Tibial artery (tissue), 4 donors: Measurements from ENCODE around the gene VSTM2L.

Experiments
- DNase-seq, 2 donors: peaks; one replicate each; pipeline ENCODE4 v3.0.0-alpha.2; 2019
- H3K27ac ChIP-seq, 2 donors: fragments of 200-600 bp; sonication (generic) in 1 of 2; 1 replicate in 1 of 2; 2 replicates in 1 of 2; pipeline ENCODE4 v1.5.1; 2018 to 2019; ENCODE audit warnings: mild to moderate bottlenecking in 1 of 2
- H3K27me3 ChIP-seq, 2 donors: fragments of 200-600 bp; sonication (generic) in 1 of 2; one replicate each; pipeline versions ENCODE4 v1.5.1 to v1.6.0; 2016 to 2019
- H3K36me3 ChIP-seq, 3 donors: fragments of 200-600 bp; sonication (generic) in 2 of 3; one replicate each; pipeline ENCODE4 v1.5.1; 2016 to 2019; ENCODE audit warnings: mild to moderate bottlenecking in 2 of 3
- H3K4me1 ChIP-seq, 4 donors: fragments of 200-600 bp; sonication (generic) in 2 of 4; 1 replicate in 3 of 4; 2 replicates in 1 of 4; pipeline ENCODE4 v1.5.1; 2016 to 2019
- H3K4me3 ChIP-seq, 2 donors: fragments of 200-600 bp; sonication (generic) in 1 of 2; 1 replicate in 1 of 2; 2 replicates in 1 of 2; pipeline ENCODE4 v1.5.1; 2018 to 2019; ENCODE audit warnings: mild to moderate bottlenecking in 2 of 2
- H3K9me3 ChIP-seq, 3 donors: fragments of 200-600 bp; sonication (generic) in 1 of 3; one replicate each; pipeline ENCODE4 v1.5.1; 2016 to 2019
- intact Hi-C: fragments of 100-400 bp; cut with DNase I; formaldehyde crosslinking; loops from one replicate; pipeline ENCODE4 v1.15.0; 2023; ENCODE audit warnings: low total_unique reads
- TF ChIP-seq, protein P1 (sequence below), 2 experiments: fragments of 200-600 bp in 1 of 2; fragments of 450-650 bp in 1 of 2; IDR thresholded peaks; one replicate each; pipeline ENCODE4 v1.5.1; 2017 to 2019; ENCODE audit warnings: antibody characterized with exemption in 2 of 2, mild to moderate bottlenecking in 1 of 2, moderate library complexity in 1 of 2

Gene VSTM2L

DNA sequence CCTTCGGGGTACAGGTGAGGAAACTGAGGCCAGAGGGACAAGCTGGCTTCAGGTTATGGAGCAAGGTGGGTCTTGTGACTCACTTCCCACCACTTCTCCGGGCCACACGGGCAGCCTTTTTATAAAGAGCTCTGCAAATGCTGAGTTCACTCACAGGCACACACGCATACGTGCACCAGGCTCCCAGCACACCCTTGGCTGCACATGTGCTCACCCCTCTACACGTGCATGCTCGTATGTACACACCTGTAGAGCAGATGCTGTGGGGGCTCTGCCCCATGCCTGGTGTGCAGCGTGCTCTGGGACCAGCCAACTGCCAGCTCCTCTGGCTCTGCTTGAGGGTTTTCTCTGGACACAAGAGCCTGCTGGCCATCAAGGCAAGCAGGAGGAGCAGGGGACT, 29.1 kb downstream of the VSTM2L start:
- DNase-seq = no peak
- intact Hi-C loops = no loop called here

GRCh38 chr20:37932919-37933318, 30.0 kb downstream of the VSTM2L start:
- Histone ChIP-seq H3K36me3 (no peaks in the 10 kb centered on the region), H3K27ac (no peak overlapping the region), H3K4me1 (no peaks in the 10 kb centered on the region), H3K27me3 (peaks cover 0 to 38% of the 10 kb centered on the region in 2 donors), H3K9me3 (no peaks in the 10 kb centered on the region), H3K4me3 (no peak overlapping the region)
- DNase-seq = no peak
- TF ChIP-seq, protein P1, sequence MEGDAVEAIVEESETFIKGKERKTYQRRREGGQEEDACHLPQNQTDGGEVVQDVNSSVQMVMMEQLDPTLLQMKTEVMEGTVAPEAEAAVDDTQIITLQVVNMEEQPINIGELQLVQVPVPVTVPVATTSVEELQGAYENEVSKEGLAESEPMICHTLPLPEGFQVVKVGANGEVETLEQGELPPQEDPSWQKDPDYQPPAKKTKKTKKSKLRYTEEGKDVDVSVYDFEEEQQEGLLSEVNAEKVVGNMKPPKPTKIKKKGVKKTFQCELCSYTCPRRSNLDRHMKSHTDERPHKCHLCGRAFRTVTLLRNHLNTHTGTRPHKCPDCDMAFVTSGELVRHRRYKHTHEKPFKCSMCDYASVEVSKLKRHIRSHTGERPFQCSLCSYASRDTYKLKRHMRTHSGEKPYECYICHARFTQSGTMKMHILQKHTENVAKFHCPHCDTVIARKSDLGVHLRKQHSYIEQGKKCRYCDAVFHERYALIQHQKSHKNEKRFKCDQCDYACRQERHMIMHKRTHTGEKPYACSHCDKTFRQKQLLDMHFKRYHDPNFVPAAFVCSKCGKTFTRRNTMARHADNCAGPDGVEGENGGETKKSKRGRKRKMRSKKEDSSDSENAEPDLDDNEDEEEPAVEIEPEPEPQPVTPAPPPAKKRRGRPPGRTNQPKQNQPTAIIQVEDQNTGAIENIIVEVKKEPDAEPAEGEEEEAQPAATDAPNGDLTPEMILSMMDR (IDR thresholded peaks at IDR 0.05) = no peak
- intact Hi-C loops = no loop called here

More for the DNA sequence above, 29.1 kb downstream of the VSTM2L start:
- TF ChIP-seq, protein P1 (IDR thresholded peaks at IDR 0.05) = no peak
- Histone ChIP-seq H3K4me3 (no peak overlapping the region), H3K27me3 (peaks cover 0 to 38% of the 10 kb centered on the region in 2 donors), H3K9me3 (no peaks in the 10 kb centered on the region), H3K36me3 (no peaks in the 10 kb centered on the region), H3K4me1 (no peaks in the 10 kb centered on the region), H3K27ac (no peak overlapping the region)

DNA sequence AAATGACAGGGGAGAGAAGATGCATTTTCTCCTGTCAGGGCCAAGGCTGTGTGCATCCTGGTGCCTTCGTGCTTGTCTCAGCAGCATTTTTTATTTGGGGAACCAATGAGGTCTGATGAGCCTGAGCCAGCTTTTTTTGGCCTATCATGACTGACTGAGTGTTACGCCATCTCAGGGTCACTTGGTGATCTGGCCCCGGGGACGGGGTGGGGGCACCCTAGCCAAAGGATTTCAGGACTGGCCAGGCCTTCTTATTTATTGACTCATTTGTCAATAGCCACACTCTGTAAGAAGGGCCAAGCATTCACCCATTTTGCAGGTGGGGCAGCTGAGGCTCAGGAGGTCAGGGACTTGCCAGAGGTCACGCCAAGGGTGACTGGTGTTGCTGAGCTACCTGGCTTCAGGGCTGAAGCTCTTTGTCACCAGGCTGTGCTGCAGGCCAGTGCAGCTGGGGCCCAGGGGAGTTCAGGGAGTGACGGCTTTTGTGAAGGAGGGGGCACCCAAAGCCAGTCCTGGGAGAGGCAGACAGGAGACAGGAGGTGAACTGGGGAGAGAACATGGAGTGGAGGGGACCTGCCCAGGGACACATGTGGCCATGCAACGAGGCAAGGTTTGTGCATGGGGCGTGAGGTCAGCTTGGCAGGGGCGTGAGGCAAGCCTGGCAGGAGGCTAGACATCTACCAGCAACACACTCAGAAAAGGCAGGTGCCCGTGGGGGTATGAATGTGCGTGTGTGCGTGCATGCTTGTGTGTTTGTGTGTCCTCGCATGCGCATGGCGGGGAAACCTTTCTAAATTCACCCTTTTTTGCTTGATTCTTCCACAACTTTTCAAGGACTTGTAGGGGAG, 31.1 kb downstream of the VSTM2L start:
- H3K9me3 ChIP-seq = no peaks in the 10 kb centered on the region
- intact Hi-C loops = no loop called here
- H3K4me1 ChIP-seq = no peaks in the 10 kb centered on the region
- TF ChIP-seq, protein P1 (IDR thresholded peaks at IDR 0.05) = no peak
- DNase-seq = no peak
- H3K27me3 ChIP-seq = peaks cover 0 to 36% of the 10 kb centered on the region in 2 donors
- H3K4me3 ChIP-seq = no peak overlapping the region
- no peak overlapping the region for H3K27ac ChIP-seq
- no peaks in the 10 kb centered on the region for H3K36me3 ChIP-seq

DNA sequence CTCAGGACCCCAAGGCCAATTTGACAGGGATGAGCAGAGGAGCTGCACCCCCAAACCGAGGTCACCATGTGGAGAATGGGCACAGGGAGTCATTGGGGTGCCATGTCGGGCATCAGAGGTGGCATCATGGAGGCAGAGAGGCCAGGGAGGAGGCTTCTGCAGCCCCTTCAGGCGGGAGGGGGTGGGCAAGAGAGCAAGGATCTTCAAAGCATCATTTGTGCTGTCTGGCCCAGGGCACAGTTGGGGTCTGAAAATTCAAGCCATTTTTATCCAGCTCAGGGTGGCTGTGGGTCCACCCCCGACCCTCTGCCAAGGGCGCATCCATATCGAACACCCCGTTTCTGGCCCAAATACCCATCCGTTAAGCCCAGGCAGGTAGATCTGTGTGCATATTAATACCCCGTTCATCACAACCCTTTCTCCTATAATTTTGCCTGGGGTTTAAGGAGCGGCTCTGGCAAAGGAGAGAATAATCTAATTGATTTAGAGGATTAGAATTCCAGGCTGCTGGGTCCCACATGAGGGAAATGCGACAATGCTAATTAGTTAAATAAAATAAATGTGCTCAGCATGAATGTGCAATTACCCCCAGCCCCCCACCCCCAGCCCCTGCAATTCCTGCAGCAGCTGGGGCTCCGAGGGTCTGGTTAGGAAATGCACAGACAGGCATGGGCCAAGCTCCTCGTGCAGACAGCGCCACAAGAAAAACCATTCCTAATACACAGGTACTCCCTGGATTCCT, 31.9 kb downstream of the VSTM2L start:
- no peaks in the 10 kb centered on the region for H3K36me3 ChIP-seq
- H3K27me3 ChIP-seq = peaks cover 0 to 29% of the 10 kb centered on the region in 2 donors
- no peak overlapping the region for H3K27ac ChIP-seq
- TF ChIP-seq, protein P1 (IDR thresholded peaks at IDR 0.05) = no peak
- intact Hi-C loops = no loop called here
- H3K4me3 ChIP-seq = no peak overlapping the region
- no peak for DNase-seq
- H3K9me3 ChIP-seq = no peaks in the 10 kb centered on the region
- H3K4me1 ChIP-seq = no peaks in the 10 kb centered on the region

DNA sequence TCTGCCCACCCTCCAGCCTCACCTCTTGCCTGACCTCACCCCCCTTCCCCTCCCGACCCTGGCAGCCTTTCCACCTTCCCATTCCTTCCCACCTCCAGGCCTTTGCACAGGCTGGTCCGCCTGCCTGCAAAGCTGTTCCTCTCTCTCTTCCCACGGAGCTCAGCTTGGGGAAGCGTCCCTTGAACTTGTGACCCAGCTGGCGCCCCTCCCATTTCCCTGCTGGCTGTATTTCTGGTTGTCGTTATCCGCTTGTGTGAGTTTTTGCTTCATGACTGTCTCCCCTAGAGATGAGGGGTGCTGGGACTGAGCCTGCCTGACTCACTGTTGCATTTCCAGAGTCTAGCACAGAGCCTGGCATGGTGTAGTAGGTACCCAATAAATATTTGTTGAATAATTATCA, 32.5 kb downstream of the VSTM2L start:
- Histone ChIP-seq H3K4me3 (no peak overlapping the region), H3K4me1 (no peaks in the 10 kb centered on the region), H3K27ac (no peak overlapping the region), H3K9me3 (no peaks in the 10 kb centered on the region), H3K27me3 (peaks cover 0 to 25% of the 10 kb centered on the region in 2 donors), H3K36me3 (no peaks in the 10 kb centered on the region)
- intact Hi-C loops = no loop called here
- TF ChIP-seq, protein P1 (IDR thresholded peaks at IDR 0.05) = no peak
- DNase-seq = no peak
